GM10266 (cell line): ENCODE data around the gene ATP13A4.

ENCODE experiments used
- DNase-seq: peaks from one replicate; pipeline ENCODE4 v3.0.0; 2012; ENCODE audit errors: extremely low spot score
- TF ChIP-seq, protein P1 (sequence below): IDR thresholded peaks from 2 replicates; pipeline ENCODE4 v1.5.1; 2012; ENCODE audit warnings: mild to moderate bottlenecking, low read depth; ENCODE audit not compliant: control insufficient read depth, insufficient read depth; ENCODE audit errors: missing control alignments

Gene ATP13A4

DNA sequence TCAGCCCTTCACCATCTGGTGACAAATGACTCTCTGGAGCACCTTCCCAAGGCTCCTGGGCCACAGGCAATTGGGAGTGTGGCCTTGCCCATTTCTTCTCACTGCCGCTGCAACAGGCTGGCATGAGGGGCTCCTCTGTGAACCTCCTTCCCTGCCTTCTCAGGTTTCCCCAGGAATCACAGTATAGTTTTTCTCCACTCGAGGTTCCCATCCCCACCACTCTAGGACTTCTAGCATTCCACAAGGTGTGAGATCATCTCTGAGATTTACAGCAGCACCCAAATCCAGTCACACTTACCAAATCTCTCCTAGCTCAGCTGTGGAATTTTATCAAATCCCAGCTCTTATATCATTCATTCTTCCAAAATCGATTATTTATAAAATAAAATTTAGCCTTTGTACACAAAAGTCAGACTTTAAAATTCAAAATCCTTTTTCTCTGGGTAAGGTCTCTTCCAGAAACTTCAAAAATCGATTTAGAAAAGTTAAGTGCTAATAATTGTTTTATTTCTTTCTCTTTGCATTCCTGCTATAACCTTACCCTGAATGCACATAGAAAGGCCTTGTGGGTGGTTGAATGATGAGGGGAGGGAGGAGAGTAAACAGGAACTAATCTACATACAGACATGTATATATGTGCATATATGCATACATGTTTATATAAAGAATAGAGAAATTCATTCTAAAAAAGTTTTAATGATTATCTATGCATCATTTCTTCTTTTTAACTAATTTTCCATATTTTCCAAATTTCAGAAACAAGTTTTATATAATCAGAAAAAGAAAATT lies 18.9 kb upstream of the ATP13A4 start:
- TF ChIP-seq, protein P1, sequence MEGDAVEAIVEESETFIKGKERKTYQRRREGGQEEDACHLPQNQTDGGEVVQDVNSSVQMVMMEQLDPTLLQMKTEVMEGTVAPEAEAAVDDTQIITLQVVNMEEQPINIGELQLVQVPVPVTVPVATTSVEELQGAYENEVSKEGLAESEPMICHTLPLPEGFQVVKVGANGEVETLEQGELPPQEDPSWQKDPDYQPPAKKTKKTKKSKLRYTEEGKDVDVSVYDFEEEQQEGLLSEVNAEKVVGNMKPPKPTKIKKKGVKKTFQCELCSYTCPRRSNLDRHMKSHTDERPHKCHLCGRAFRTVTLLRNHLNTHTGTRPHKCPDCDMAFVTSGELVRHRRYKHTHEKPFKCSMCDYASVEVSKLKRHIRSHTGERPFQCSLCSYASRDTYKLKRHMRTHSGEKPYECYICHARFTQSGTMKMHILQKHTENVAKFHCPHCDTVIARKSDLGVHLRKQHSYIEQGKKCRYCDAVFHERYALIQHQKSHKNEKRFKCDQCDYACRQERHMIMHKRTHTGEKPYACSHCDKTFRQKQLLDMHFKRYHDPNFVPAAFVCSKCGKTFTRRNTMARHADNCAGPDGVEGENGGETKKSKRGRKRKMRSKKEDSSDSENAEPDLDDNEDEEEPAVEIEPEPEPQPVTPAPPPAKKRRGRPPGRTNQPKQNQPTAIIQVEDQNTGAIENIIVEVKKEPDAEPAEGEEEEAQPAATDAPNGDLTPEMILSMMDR = no peak
- no peak for DNase-seq

DNA sequence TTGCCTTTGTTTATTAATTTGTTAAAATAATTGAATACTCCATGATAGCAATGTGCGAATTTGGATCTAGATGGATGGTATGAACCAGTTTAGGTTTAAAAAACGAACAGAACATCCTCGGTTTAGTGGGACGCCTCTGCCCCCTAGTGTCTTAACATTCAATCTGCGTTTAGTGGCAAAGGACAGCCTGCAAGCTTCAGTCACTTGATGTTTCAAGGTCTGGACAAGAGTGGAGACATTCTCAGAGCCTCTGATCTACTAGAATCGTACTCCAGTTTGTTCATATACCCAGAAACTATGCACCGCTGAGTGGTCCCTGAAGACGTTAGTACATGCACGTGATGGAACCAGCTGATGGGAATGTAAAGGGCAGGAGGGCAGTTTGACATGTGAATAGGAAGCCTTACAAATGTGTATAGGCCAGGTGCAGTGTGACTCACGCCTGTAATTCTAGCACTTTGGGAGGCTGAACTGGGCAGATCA lies 17.8 kb upstream of the ATP13A4 start:
- TF ChIP-seq, protein P1 = peak; percentile 92
- DNase-seq = peak; percentile 58

DNA sequence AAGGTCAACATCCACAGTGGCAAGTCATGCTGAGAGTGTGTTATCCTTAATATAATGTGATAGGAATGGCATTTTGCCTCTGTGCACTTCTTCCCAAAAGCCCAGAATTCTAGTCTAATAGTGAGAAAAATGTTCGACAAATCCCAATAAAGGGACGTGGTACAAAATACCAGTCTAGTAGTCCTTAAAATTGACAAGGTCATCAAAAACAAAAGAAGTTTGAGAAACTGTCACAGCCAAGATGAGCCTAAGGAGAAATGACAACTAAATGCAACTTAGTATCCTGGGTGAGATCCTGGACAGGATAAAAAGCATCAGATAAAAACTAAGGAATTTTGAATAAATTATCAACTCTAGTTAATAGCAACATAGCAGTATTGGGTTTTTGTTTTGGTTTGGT lies 14.4 kb upstream of the ATP13A4 start:
- DNase-seq = no peak
- TF ChIP-seq, protein P1 = no peak

DNA sequence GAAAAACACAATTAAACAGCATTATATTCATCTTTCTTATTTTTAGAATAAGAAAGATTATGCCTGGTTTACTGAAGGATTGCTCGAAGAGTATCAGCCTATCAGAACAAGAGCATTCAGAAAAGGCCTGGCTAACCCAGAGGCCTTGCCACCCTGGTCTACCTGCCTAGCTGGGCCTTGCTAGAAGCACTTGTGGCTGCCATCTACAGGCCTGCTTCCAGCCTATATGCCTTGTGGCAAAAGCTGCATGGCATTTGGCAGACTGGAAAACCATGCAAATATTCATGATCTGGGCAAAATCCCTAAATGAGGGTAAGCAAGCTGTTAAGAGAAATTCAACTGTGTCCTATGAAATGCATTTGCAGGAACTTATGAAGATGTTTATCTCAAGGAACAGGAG lies 9.3 kb upstream of the ATP13A4 start:
- no peak for DNase-seq
- TF ChIP-seq, protein P1 = peak; percentile 11

DNA sequence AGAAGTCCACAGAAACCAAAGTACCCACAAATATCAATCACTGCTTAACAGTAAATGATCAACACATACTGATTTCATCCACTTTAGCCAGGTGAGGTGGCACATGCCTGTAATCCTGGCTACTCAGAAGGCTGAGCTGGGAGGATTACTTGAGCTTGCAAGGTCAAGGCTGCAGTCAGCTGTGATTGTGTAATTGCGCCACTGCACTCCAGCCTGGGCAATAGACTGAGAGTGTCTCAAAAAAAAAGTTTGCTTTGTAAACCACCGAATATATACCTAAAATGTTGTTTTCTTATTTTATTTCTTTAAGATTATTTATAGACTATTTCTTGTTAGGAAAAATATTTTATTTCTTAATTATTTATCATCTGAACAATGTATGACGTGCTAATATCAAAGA lies 8.7 kb upstream of the ATP13A4 start:
- TF ChIP-seq, protein P1 = no peak
- DNase-seq = no peak

DNA sequence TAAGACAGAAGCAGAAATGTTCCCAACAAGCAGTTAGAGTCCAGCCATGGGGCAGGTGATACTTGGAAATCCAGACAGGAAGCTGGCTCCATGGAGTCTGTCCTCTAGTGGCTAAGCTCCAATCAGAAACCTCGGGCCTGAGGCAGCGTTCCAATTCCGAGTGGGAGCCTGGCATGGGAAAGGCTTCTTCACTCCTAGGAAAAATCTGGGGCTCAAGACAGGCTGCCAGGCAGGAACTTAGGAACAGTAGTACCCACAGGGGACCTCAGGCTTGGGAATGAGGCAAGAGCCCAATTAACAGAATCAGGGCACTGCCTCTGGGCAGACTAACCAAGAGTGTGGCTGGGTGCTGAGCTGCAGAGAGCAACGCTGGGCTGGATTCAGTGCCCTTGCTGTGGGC lies 6.2 kb upstream of the ATP13A4 start:
- DNase-seq = no peak
- TF ChIP-seq, protein P1 = no peak

DNA sequence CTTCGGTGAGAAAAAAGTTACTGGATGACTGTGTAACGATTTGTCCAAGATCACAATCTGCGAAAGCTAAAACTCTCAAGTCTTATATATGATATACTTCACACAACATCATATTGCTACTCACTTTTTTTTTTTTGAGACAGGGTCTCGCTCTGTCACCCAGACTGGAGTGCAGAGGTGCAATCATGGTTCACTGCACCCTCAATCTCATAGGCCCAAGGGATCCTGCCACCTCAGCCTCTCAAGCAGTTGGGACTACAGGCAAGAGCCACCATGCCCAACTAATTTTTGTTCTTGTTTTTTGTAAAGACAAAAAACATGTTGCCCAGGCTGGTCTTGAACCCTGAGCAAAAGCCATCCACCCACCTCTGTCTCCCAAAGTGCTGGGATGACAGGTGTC lies 5.4 kb upstream of the ATP13A4 start:
- TF ChIP-seq, protein P1 = no peak
- no peak for DNase-seq
